ENCODE results near the gene MECP2. TPM values are rescaled to one million over a fixed set of nuclear protein-coding genes. Genes with fewer than 3 reads are reported as not detected.

Gene MECP2
- total RNA-seq, 2 experiments from 2014 or later = 31.2 to 48.6 TPM

GRCh38 chrX:154092371-154092770 is 5.1 kb downstream of the MECP2 start:
- Histone ChIP-seq H3K4me3 (ENCODE audit: low read depth, low read length, poor library complexity, severe bottlenecking) (no peak overlapping the region), H4K20me1 (ENCODE audit: insufficient read depth, low read length) (peaks cover 14% of the 10 kb centered on the region), H3K4me2 (ENCODE audit: low read length) (peak overlapping the region; percentile 52), H2AFZ (ENCODE audit: low read length) (no peak overlapping the region), H3K9me3 (ENCODE audit: low read length) (no peaks in the 10 kb centered on the region), H3K27ac (ENCODE audit: low read depth, low read length, poor library complexity, severe bottlenecking) (no peak overlapping the region), H3K9me2 (ENCODE audit: insufficient read depth, low read length) (no peaks in the 10 kb centered on the region), H3K4me1 (ENCODE audit: insufficient read depth, low read length, poor library complexity, severe bottlenecking) (peaks cover 42% of the 10 kb centered on the region), H3K36me3 (ENCODE audit: insufficient read depth, low read length) (peaks cover 37% of the 10 kb centered on the region), H3K79me2 (ENCODE audit: insufficient read depth, low read depth, low read length) (peaks cover 84% of the 10 kb centered on the region)
- CTCF ChIA-PET (ENCODE audit: unreplicated experiment) = no interaction called here
- no TSS peak for BruUV-seq (replicated peaks)
- TF ChIP-seq EZH2phosphoT487 (IDR thresholded peaks at IDR 0.05; ENCODE audit: borderline replicate concordance, low read depth, low read length) (no peak), CTCF (conservative IDR thresholded peaks at IDR 0.05; ENCODE audit: low read length) (peak; percentile 32; the same call in 1 of the 2 replicates)
- DNase-seq (ENCODE audit: low spot score) = no peak
- intact Hi-C loops (cut with micrococcal nuclease; ENCODE audit: unreplicated experiment) = no loop called here
- POLR2A ChIA-PET = interaction anchor here (0.7 kb wide), 1 partner anchor 544 kb away, joined by 8 read pairs; no protein-coding TSS in a partner anchor

- intact Hi-C loops (cut with micrococcal nuclease; ENCODE audit: unreplicated experiment) = no loop called here
- TF ChIP-seq EZH2phosphoT487 (IDR thresholded peaks at IDR 0.05; ENCODE audit: borderline replicate concordance, low read depth, low read length) (no peak), CTCF (conservative IDR thresholded peaks at IDR 0.05; ENCODE audit: low read length) (no peak)
Measured at GRCh38 chrX:154091678-154092077, 5.8 kb downstream of the MECP2 start.

GRCh38 chrX:154090731-154091130 is 6.8 kb downstream of the MECP2 start:
- no peak overlapping the region for H2AFZ ChIP-seq (ENCODE audit: low read length)
- no peaks in the 10 kb centered on the region for H3K9me3 ChIP-seq (ENCODE audit: low read length)
- peaks cover 7% of the 10 kb centered on the region for H4K20me1 ChIP-seq (ENCODE audit: insufficient read depth, low read length)
- H3K79me2 ChIP-seq (ENCODE audit: insufficient read depth, low read depth, low read length) = peaks cover 74% of the 10 kb centered on the region
- H3K4me1 ChIP-seq (ENCODE audit: insufficient read depth, low read length, poor library complexity, severe bottlenecking) = peaks cover 33% of the 10 kb centered on the region
- ChIA-PET POLR2A (interaction anchor here (1.2 kb wide), 1 partner anchor 21 kb away, joined by 3 read pairs; no protein-coding TSS in a partner anchor), CTCF (ENCODE audit: unreplicated experiment) (no interaction called here)
- intact Hi-C loops (cut with micrococcal nuclease; ENCODE audit: unreplicated experiment) = no loop called here
- H3K36me3 ChIP-seq (ENCODE audit: insufficient read depth, low read length) = peaks cover 31% of the 10 kb centered on the region
- no peak overlapping the region for H3K4me2 ChIP-seq (ENCODE audit: low read length)
- no TSS peak for BruUV-seq (replicated peaks)
- no peak for TF ChIP-seq CTCF (conservative IDR thresholded peaks at IDR 0.05; ENCODE audit: low read length)
- no peak for TF ChIP-seq EZH2phosphoT487 (IDR thresholded peaks at IDR 0.05; ENCODE audit: borderline replicate concordance, low read depth, low read length)
- no peak overlapping the region for H3K4me3 ChIP-seq (ENCODE audit: low read depth, low read length, poor library complexity, severe bottlenecking)
- no peak overlapping the region for H3K27ac ChIP-seq (ENCODE audit: low read depth, low read length, poor library complexity, severe bottlenecking)
- no peak for DNase-seq (ENCODE audit: low spot score)
- no peaks in the 10 kb centered on the region for H3K9me2 ChIP-seq (ENCODE audit: insufficient read depth, low read length)

More at GRCh38 chrX:154091678-154092077, 5.8 kb downstream of the MECP2 start:
- Histone ChIP-seq H4K20me1 (ENCODE audit: insufficient read depth, low read length) (peaks cover 14% of the 10 kb centered on the region), H3K4me1 (ENCODE audit: insufficient read depth, low read length, poor library complexity, severe bottlenecking) (peaks cover 42% of the 10 kb centered on the region), H3K4me2 (ENCODE audit: low read length) (no peak overlapping the region), H3K9me3 (ENCODE audit: low read length) (no peaks in the 10 kb centered on the region), H3K4me3 (ENCODE audit: low read depth, low read length, poor library complexity, severe bottlenecking) (no peak overlapping the region), H3K27ac (ENCODE audit: low read depth, low read length, poor library complexity, severe bottlenecking) (no peak overlapping the region), H2AFZ (ENCODE audit: low read length) (no peak overlapping the region), H3K36me3 (ENCODE audit: insufficient read depth, low read length) (peaks cover 37% of the 10 kb centered on the region), H3K79me2 (ENCODE audit: insufficient read depth, low read depth, low read length) (peaks cover 83% of the 10 kb centered on the region), H3K9me2 (ENCODE audit: insufficient read depth, low read length) (no peaks in the 10 kb centered on the region)
- CTCF ChIA-PET (ENCODE audit: unreplicated experiment) = no interaction called here
- DNase-seq (ENCODE audit: low spot score) = no peak
- no TSS peak for BruUV-seq (replicated peaks)
- POLR2A ChIA-PET = interaction anchor here (0.7 kb wide), 1 partner anchor 544 kb away, joined by 8 read pairs; no protein-coding TSS in a partner anchor
